Body of pancreas (tissue), 4 donors: Measurements from ENCODE around the gene WHRN.

Experiments used
- POLR2A ChIP-seq, 3 donors: fragments of 450-650 bp; IDR thresholded peaks; one replicate each; pipeline ENCODE4 v1.6.1; 2016; ENCODE audit warnings: antibody characterized with exemption in 3 of 3, mild to moderate bottlenecking in 2 of 3
- TF ChIP-seq, protein P1 (sequence below), 7 experiments: fragments of 450-650 bp in 4 of 7; fragments of 200-600 bp in 3 of 7; sonication (generic) in 3 of 7; IDR thresholded peaks; one replicate each; pipeline ENCODE4 v1.5.1; 2016 to 2019; ENCODE audit warnings: antibody characterized with exemption in 7 of 7

DNA sequence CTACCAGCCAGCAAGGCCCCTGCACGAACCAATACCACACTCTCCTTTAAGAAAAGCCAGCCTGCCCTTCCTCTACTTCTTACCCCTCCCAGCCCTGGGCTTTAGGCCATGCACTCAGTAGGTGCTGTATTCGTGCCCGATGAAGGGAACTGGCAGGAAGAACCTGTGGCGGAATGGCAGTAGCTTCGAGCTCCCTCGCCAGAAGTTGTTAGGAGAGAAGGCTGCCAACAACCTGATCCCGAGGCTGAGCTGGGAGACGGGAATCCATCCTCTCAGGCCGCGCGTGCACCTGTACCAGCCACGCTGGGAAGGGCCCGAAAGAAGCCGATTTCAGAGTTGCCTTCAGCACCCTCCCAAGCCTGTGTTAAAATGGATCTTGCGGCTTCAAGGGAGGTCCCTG lies 72.2 kb downstream of the WHRN start:
- TF ChIP-seq, protein P1, sequence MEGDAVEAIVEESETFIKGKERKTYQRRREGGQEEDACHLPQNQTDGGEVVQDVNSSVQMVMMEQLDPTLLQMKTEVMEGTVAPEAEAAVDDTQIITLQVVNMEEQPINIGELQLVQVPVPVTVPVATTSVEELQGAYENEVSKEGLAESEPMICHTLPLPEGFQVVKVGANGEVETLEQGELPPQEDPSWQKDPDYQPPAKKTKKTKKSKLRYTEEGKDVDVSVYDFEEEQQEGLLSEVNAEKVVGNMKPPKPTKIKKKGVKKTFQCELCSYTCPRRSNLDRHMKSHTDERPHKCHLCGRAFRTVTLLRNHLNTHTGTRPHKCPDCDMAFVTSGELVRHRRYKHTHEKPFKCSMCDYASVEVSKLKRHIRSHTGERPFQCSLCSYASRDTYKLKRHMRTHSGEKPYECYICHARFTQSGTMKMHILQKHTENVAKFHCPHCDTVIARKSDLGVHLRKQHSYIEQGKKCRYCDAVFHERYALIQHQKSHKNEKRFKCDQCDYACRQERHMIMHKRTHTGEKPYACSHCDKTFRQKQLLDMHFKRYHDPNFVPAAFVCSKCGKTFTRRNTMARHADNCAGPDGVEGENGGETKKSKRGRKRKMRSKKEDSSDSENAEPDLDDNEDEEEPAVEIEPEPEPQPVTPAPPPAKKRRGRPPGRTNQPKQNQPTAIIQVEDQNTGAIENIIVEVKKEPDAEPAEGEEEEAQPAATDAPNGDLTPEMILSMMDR (IDR thresholded peaks at IDR 0.05): no peak
- no peak for TF ChIP-seq POLR2A (IDR thresholded peaks at IDR 0.05)
